ENCODE measurements around the gene RPL22L1.

- TF ChIP-seq, protein P1, sequence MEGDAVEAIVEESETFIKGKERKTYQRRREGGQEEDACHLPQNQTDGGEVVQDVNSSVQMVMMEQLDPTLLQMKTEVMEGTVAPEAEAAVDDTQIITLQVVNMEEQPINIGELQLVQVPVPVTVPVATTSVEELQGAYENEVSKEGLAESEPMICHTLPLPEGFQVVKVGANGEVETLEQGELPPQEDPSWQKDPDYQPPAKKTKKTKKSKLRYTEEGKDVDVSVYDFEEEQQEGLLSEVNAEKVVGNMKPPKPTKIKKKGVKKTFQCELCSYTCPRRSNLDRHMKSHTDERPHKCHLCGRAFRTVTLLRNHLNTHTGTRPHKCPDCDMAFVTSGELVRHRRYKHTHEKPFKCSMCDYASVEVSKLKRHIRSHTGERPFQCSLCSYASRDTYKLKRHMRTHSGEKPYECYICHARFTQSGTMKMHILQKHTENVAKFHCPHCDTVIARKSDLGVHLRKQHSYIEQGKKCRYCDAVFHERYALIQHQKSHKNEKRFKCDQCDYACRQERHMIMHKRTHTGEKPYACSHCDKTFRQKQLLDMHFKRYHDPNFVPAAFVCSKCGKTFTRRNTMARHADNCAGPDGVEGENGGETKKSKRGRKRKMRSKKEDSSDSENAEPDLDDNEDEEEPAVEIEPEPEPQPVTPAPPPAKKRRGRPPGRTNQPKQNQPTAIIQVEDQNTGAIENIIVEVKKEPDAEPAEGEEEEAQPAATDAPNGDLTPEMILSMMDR (IDR thresholded peaks at IDR 0.05), result no peak
- TF ChIP-seq POLR2A (IDR thresholded peaks at IDR 0.05) (no peak), EP300 (IDR thresholded peaks at IDR 0.05) (no peak), POLR2AphosphoS5 (IDR thresholded peaks at IDR 0.05) (no peak)
These were observed 5.3 kb downstream of the RPL22L1 start for GRCh38 chr3:170864525-170865208.

Data from sigmoid colon (tissue), 4 donors.